GM18499 (cell line): ENCODE results near the gene ZNF304.

Source experiments
- ATAC-seq: cut with Tn5 transposase; IDR thresholded peaks from one replicate; pipeline ENCODE4 v1.9.1; 2021; ENCODE audit warnings: moderate number of reproducible peaks; ENCODE audit not compliant: insufficient read depth, unreplicated experiment

The ZNF304 gene

GRCh38 chr19:57350877-57351805 lies at the start of gene ZNF304:
Gene ZNF304 (plus strand): TSS chr19:57351271. CDS start chr19:57351665, 394 bp downstream.
- ATAC-seq = peak; percentile 93

DNA sequence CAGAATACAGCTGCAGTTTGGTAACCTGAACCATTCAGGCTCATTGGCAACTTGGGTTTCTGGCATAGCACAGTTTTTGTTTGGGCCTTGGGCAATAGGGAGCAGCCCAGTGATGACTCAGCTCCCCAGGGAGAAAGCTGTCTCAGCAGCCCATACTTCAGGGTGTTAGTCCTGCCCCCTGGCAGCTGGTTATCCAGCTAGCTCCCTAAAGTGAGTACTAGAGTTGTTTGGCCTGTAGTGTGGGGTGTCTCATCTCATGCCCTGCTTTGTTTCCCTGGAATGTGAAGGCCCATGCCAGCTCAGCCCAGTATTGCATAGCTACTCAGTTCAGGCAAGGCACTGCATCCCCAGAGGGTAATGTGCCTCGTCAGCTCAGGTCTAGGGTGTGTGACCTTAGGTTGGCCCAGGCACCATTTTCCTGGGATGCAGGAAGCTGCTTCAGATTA lies 49.0 kb upstream of the ZNF304 start:
- no peak for ATAC-seq

GRCh38 chr19:57302727-57303401 lies 48.2 kb upstream of the ZNF304 start:
- no peak for ATAC-seq

GRCh38 chr19:57305056-57305455 lies 46.0 kb upstream of the ZNF304 start:
- ATAC-seq = no peak

GRCh38 chr19:57308514-57308913 lies 42.6 kb upstream of the ZNF304 start:
- no peak for ATAC-seq

- no peak for ATAC-seq
These were observed 40.3 kb upstream of the ZNF304 start for GRCh38 chr19:57310792-57311191.

- ATAC-seq = no peak
These were observed 36.9 kb upstream of the ZNF304 start for GRCh38 chr19:57314146-57314545.

DNA sequence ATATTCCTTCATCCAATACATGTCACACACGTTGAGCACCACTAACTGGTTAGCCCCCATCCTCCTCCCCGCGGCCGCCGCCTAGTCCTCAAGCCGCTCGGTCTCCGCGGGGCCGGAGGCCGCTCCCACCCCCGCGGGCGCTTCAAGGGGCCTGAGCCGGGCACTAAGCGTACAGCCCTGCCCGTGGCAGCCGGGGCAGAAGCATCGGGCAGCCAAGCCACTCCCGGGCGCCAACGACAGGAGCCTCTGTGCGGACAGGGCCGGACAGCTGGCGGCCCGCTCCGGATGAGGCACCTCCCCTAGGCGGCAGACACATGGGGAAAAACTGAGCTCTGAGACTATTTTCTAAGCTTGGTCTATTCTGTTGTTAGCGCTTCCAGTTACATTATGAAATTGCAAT lies 33.6 kb upstream of the ZNF304 start:
- ATAC-seq = no peak

DNA sequence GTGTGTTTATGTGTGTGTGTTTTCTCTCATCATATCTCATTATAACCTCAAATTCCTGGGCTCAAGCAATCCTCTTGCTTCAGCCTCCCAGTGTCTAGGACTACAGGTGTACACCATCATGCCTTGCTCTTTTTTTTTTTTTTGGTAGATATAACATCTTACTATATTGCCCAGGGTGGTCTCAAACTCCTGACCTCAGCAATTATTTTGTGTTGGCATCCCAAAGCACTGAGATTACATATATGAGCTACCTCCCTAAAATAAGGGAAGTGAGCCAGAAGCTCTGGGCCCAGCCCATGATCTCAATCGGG lies 31.2 kb upstream of the ZNF304 start:
- ATAC-seq = no peak

GRCh38 chr19:57320180-57321084 lies 30.6 kb upstream of the ZNF304 start, which contains the start of gene ZNF543:
Gene ZNF543 (plus strand): TSS chr19:57320472. CDS start chr19:57320854, 382 bp downstream.
- no peak for ATAC-seq

DNA sequence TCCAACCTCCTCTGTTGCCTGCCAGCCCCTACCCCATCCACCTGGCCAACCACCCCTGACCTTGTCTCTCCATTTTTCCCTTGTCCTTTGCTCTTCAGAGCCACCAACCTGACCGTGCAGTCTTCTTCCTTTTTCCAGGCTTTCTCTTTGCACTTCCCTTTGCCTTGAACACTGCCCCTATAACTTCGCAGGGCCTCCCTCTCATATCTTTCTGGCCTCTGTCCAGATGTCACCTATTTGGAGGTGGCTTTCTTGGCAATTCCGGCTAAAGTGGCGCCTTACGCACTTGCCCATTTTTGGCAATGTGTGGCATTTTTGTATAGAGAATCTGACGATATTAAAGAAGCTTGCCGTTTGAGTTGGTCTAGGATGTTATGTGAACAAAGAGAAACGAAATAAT lies 30.0 kb upstream of the ZNF304 start:
- no peak for ATAC-seq

- no peak for ATAC-seq
These were observed 29.3 kb upstream of the ZNF304 start for GRCh38 chr19:57321751-57322150.

GRCh38 chr19:57324992-57325391 lies 26.1 kb upstream of the ZNF304 start:
- no peak for ATAC-seq

DNA sequence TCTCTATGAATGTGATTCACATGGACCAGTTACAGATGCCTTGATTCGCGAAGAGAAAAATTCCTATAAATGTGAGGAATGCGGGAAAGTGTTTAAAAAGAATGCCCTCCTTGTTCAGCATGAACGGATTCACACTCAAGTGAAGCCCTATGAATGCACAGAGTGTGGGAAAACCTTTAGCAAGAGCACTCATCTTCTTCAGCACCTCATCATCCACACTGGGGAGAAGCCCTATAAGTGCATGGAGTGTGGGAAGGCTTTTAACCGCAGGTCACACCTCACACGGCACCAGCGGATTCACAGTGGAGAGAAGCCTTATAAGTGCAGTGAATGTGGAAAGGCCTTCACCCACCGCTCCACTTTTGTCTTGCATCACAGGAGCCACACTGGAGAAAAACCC lies 23.1 kb upstream of the ZNF304 start:
- ATAC-seq = no peak

DNA sequence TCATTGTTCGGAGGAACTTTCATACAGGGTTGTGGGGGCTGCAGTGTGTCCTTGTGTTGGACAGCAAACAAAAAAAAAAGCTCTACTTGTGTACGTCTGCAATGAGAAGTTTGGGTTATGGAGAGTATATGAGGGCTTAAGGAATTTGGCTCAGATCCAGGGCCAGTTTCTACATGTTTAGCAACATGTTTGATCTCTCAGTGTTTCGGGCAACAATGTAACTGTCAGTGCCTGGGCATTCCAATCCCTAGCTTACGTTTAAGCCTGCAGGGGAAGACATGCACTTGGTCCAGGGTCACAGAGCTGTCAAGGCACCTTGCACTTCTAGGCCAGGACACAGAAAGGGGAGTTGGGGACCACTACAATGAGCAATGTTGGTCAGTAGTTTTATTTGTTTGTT lies 16.9 kb upstream of the ZNF304 start:
- no peak for ATAC-seq

DNA sequence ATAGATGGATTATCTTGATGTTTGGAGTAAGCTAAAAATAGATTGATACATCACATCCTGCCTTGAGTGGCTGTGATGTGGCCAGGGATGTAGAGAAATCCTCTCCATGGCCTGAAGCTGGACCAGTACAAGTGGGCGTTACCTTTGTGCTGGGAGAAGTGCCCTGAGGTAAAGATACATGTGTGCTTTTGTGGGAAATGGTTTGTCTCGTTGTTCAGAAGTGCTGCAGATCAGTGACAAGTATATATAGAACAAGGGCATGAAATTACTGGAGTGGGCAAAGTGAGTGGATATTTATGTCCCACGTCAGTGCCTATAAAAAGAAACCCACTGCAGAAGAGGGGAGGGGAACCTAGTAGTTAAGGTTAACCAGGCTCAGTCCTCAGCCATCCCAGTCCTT lies 12.2 kb upstream of the ZNF304 start:
- ATAC-seq = no peak

DNA sequence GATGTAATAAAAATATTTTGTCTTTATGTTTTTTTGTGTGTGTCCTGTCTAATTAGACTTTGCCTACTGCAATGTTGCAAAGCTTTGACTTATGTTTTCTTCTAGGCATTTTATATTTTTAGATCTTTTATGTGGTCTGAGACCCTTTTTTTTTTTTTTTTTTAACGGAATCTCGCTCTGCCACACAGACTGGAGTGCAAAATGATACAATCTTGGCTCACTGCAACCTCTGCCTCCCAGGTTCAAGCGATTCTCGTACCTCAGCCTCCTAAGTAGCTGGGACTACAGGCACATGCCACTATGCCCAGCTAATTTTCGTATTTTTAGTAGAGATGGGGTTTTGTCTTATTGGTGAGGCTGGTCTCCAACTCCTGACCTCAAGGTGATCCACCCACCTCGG lies 8.5 kb upstream of the ZNF304 start:
- ATAC-seq = no peak

GRCh38 chr19:57348136-57348535 lies 2.9 kb upstream of the ZNF304 start:
- ATAC-seq = no peak

DNA sequence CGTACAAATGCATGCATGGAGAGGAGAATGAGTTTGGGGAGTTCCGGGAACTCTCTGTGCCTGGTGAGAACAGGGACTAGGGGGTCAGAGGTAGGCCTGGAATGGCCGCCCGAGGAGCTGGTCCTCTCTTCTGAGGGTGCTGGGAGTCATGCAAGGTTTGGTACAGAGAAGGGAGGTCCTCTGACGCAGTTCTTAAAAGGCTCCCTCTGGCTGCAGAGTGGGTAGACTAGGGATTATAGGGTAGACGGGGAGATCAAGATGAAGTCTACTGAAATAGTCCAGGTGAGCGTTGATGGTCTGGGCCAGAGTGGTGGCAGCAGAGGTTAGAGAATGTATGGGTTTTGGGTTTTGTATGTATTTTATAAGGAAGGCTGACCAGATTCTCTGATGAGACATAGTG lies 796 bp downstream of the ZNF304 start:
- no peak for ATAC-seq

DNA sequence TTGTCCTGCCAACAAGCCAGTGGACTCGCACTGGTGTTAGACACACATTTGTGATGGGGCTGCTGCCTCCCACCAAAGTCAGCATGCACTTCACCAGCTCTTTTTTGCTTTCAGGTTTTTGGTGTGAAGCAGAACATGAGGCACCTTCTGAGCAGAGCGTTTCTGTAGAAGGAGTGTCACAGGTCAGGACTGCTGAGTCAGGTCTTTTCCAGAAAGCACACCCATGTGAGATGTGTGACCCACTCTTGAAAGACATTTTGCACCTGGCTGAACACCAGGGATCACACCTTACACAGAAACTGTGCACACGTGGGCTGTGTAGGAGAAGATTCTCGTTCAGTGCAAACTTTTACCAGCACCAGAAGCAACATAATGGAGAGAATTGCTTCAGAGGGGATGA lies 4.8 kb downstream of the ZNF304 start:
- no peak for ATAC-seq

- ATAC-seq = no peak
These were observed 6.3 kb downstream of the ZNF304 start for GRCh38 chr19:57357406-57357805.
